BJ (cell line): ENCODE results near the gene TRMT6. TPM values are rescaled to one million over a fixed set of nuclear protein-coding genes. Genes with fewer than 3 reads are reported as not detected.

Experiments used
- CTCF ChIA-PET: fragments of 350-600 bp; formaldehyde crosslinking; extraction: SDS; loops from one replicate; lab custom pipeline; 2021; ENCODE audit warnings: antibody characterized with exemption, inconsistent platforms; lab: Yijun Ruan, JAX
- POLR2A ChIA-PET: fragments of 300-600 bp; sonication (Branson Sonifier 250); formaldehyde crosslinking; extraction: SDS; loops from one replicate; lab custom pipeline; 2021; ENCODE audit warnings: antibody characterized with exemption; lab: Charles Lee
- DNase-seq: peaks from one replicate; pipeline ENCODE4 v3.0.0-alpha.2; 2011; ENCODE audit warnings: low read depth
- H3K27me3 ChIP-seq: 2 replicates; pipeline ENCODE4 v1.6.0; 2011; ENCODE audit warnings: low read length; ENCODE audit not compliant: control insufficient read depth, insufficient read depth
- H3K36me3 ChIP-seq: 2 replicates; pipeline ENCODE4 v1.5.1; 2011; ENCODE audit warnings: low read length; ENCODE audit not compliant: control insufficient read depth, insufficient read depth
- H3K4me3 ChIP-seq: 2 replicates; pipeline ENCODE4 v1.5.1; 2011; ENCODE audit warnings: low read depth, mild to moderate bottlenecking, control low read depth, low read length
- polyA plus RNA-seq: library from polyadenylated mRNA; depleted of rRNA; stranded (reverse); fragments of >200 nt; gene quantifications from 2 replicates; pipeline ENCODE4 v1.2.3, GENCODE V29; 2011
- TF ChIP-seq, protein P1 (sequence below): IDR thresholded peaks from 2 replicates; pipeline ENCODE4 v1.5.1; 2011; ENCODE audit warnings: low read depth, mild to moderate bottlenecking, control low read depth, inconsistent platforms, low read length, moderate library complexity; ENCODE audit not compliant: insufficient read depth

Gene TRMT6
- polyA plus RNA-seq, 1 experiment, result 4.6 TPM

DNA sequence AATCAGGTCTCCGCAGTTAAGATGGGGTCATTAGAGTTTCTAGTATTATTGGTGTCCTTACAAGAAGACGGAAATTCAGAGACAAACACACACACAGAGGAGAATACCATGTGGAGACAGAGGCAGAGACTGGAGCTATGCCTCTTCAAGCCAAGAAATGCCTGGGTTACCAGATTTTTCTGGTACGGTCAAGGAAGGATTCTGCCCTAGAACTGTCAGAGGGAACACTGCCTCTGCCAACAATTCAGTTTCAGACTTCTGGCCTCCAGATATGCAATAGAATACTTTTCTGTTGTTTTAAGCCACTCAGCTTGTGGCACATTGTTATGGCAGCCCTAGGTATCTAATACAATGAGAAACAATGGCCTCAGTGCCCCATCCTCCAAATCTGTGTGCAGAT is 18.9 kb downstream of the TRMT6 start:
- ChIA-PET CTCF (no interaction called here), POLR2A (no interaction called here)
- TF ChIP-seq, protein P1, sequence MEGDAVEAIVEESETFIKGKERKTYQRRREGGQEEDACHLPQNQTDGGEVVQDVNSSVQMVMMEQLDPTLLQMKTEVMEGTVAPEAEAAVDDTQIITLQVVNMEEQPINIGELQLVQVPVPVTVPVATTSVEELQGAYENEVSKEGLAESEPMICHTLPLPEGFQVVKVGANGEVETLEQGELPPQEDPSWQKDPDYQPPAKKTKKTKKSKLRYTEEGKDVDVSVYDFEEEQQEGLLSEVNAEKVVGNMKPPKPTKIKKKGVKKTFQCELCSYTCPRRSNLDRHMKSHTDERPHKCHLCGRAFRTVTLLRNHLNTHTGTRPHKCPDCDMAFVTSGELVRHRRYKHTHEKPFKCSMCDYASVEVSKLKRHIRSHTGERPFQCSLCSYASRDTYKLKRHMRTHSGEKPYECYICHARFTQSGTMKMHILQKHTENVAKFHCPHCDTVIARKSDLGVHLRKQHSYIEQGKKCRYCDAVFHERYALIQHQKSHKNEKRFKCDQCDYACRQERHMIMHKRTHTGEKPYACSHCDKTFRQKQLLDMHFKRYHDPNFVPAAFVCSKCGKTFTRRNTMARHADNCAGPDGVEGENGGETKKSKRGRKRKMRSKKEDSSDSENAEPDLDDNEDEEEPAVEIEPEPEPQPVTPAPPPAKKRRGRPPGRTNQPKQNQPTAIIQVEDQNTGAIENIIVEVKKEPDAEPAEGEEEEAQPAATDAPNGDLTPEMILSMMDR, result no peak
- Histone ChIP-seq H3K27me3 (peaks cover 2% of the 10 kb centered on the region; the same call in 1 of the 2 replicates), H3K36me3 (no peaks in the 10 kb centered on the region), H3K4me3 (no peak overlapping the region)
- DNase-seq, result no peak

DNA sequence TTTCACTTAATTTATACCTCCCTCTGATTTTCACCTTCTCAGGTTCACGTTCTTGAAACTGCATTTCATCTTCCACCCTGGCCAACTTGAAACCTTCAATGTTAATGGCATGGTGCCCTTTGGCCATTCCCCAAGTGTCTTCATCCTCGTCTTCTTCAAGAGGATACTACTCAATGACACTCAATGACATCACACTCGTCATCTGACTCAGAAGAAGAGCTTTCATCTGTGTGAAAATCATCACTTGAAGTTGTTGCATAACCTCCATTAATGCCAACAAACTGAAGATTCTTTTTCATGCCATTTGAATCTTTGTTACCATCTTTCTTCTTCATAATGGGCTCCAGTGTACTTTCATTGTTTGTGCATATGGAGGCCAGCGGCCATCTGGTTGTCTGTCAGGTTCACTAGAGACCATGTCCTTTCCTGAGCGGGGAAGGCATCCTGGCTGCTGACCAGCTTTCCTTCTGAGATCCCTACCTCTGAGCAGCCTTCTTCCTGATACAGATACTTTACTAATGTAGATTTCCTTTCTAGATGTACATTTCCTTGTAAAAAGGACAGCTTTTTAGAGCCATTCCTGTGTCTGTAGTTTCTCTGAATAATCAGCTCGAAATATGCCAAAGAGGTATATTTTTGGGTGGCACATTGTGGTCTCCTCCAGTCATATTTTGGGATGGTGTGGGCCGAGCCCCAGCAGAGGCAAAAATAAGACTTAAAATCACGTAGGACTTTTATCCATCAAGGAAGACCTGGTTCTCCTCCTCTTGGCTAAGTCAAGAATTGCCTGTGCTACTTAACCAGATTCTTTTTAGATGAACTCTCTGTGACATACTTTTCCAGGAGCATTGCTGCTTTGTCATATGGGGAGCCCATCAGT is 21.3 kb downstream of the TRMT6 start:
- ChIA-PET POLR2A (no interaction called here), CTCF (interaction anchor here (0.6 kb wide), 1 partner anchor 19 kb away, joined by 4 read pairs; no protein-coding TSS in a partner anchor)
- TF ChIP-seq, protein P1, result no peak
- Histone ChIP-seq H3K4me3 (no peak overlapping the region), H3K27me3 (peaks cover 2% of the 10 kb centered on the region), H3K36me3 (no peaks in the 10 kb centered on the region)
- DNase-seq, result no peak

DNA sequence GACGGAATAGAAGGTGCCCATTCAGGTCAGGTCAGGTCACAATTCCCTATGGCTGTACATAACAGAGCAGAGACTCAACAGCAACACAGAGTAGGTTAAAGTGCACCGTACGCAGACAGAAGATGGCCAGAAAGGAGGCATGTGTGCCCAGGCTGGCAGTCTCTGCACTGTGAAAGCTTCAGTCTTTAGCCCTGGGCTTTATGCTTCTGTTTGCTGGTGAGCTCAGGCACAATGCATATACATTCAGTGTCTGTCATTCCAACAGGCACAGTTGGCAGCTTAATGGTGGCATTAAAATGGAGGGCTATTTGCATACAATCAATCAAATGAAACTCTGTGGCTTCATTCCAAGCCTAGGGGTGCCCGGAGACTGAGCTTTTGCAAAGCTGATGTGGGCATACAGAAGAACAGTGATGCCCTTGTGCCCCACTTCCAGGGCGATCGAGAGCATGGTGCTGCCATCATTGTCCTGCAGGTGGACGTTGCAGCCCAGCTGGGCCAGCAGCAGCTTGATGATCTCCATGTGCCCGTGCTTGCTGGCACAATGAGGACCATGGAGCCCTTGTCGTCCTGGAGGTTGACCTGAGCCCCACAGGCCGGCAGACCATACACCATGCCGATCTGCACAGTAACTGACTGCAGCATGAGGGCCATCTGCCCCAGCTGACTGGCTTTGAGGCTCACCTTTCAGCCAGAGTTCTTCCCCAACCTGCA is 22.4 kb downstream of the TRMT6 start:
- peaks cover 2% of the 10 kb centered on the region for H3K27me3 ChIP-seq
- ChIA-PET POLR2A (no interaction called here), CTCF (no interaction called here)
- H3K4me3 ChIP-seq, result no peak overlapping the region
- TF ChIP-seq, protein P1, result no peak
- H3K36me3 ChIP-seq, result no peaks in the 10 kb centered on the region
- no peak for DNase-seq

DNA sequence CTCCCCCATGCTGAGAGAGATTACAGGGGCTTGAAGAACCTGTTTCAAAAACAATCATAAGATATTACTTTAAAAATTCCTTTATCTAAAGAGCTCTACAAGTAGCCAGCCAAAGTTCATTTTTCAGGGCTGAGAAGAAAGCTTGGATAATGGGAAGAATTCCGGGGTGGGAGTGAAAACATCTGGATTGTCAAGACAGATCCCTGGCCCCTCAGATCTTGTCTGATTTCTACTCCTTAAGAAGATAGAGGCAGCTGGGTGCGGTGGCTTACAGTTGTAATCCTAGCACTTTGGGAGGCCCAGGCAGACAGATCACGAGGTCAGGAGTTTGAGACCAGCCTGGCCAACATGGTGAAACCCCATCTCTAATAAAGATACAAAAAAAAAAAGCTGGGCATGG is 24.8 kb downstream of the TRMT6 start:
- Histone ChIP-seq H3K36me3 (no peaks in the 10 kb centered on the region), H3K27me3 (peaks cover 2% of the 10 kb centered on the region), H3K4me3 (no peak overlapping the region)
- ChIA-PET CTCF (no interaction called here), POLR2A (no interaction called here)
- TF ChIP-seq, protein P1, result no peak
- no peak for DNase-seq

DNA sequence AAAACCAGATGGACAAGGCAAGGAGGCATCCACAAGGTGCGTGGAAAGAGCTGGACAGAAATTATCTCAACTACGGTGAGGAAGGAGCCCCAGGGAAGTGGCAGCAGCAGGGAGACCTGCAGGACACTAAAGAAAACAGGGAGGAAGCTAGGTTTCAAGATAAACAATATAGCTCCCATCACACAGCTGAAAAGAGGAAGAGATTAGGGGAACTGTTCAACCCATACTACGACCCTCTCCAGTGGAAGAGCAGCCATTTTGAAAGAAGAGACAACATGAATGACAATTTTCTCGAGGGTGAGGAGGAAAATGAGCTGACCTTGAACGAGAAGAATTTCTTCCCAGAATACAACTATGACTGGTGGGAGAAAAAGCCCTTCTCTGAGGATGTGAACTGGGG is 26.8 kb downstream of the TRMT6 start:
- TF ChIP-seq, protein P1, result no peak
- Histone ChIP-seq H3K4me3 (no peak overlapping the region), H3K27me3 (no peaks in the 10 kb centered on the region; the same call in 1 of the 2 replicates), H3K36me3 (no peaks in the 10 kb centered on the region)
- no peak for DNase-seq
- CTCF ChIA-PET, result no interaction called here
- POLR2A ChIA-PET, result no interaction called here
